ENCODE results near the gene MYO18A. TPM values are rescaled to one million over a fixed set of nuclear protein-coding genes. Genes with fewer than 3 reads are reported as not detected.

MYO18A gene
- total RNA-seq, 5 donors from 2014 or later (not counting 1 experiment from before 2014, with no cell fraction given), result 119 to 151 (median 145) TPM

DNA sequence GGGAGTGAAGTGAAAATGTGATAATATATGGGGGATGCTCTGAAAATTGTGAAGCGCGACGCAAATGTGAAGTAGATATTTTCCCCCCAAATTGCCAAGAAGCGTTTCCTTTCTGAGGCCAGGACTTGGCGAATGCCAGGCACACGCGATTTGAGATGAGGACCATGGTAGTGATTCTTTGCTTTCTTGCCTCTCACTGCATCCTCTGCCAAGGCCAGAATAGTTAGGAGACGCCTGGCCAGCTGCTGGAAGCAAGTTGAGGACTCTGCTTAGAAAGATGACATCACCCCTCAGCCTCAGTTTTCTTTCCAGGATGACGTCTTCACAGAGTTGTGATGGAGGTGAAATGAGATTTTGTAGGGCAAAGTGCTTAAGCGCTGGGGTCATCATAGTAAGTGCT, 111.4 kb downstream of the MYO18A start:
- H3K27ac Mint-ChIP-seq, result no peak overlapping the region
- ATAC-seq (replicated peaks in 1 of 4), result no peak
- H3K36me3 Mint-ChIP-seq, result no peaks in the 10 kb centered on the region
- ChIA-PET POLR2A (no interaction called here), CTCF (no interaction called here)
- peaks cover 0 to 6% (median 4%) of the 10 kb centered on the region in 3 donors for H3K4me1 Mint-ChIP-seq
- H3K4me3 Mint-ChIP-seq, result no peak overlapping the region
- no peaks in the 10 kb centered on the region for H3K27me3 Mint-ChIP-seq
- no peaks in the 10 kb centered on the region for H3K9me3 ChIP-seq
- H3K4me3 ChIP-seq (ENCODE audit: control insufficient read depth in 1 of 2, extremely low read depth in 1 of 2, low read length in 1 of 2), result no peak overlapping the region
- no peak overlapping the region for H3K27ac ChIP-seq (ENCODE audit: low read length)
- no peaks in the 10 kb centered on the region for H3K27me3 ChIP-seq (replicated peaks in 1 of 2; ENCODE audit: control insufficient read depth in 2 of 2, extremely low read depth in 1 of 2, insufficient read depth in 2 of 2, low read length in 1 of 2)
- DNase-seq, result no peak
- no peaks in the 10 kb centered on the region for H3K4me1 ChIP-seq (ENCODE audit: control insufficient read depth in 1 of 2, extremely low read depth in 1 of 2, insufficient read depth in 2 of 2, low read length in 2 of 2)
- 92% methylated on average over 8 of the region's 10 CpGs for WGBS (ENCODE audit: insufficient coverage)
- H3K9me3 Mint-ChIP-seq, result no peaks in the 10 kb centered on the region
- no peaks in the 10 kb centered on the region for H3K36me3 ChIP-seq (ENCODE audit: control insufficient read depth in 2 of 2, extremely low read depth in 1 of 2, insufficient read depth in 1 of 2, low read length in 1 of 2)

DNA sequence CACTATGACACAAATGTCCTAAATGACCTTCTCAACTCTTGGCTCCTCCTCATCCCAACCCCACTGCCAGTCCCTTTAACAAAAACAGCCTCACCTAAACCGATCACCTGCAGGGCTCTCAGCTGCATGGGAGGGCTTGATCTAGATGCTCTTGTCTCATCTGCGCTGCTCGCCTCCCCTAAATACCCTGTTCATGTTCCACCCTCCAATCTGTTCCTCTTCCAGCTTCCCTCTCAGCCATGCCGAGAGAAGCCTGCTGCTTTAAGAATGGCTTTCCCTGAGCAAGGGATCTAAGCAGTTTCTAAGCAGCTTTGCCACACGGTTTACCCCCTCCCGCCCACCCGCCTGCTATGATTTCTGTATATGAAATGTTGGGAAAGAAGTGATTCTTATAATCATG, 113.6 kb downstream of the MYO18A start:
- Mint-ChIP-seq H3K9me3 (no peaks in the 10 kb centered on the region), H3K4me1 (no peaks in the 10 kb centered on the region), H3K4me3 (no peak overlapping the region), H3K27ac (no peak overlapping the region), H3K36me3 (no peaks in the 10 kb centered on the region), H3K27me3 (no peaks in the 10 kb centered on the region)
- ChIA-PET POLR2A (interaction anchor here in 1 of 2 donors (1.0 kb wide), 1 partner anchor 106 kb away, joined by 3 read pairs; no protein-coding TSS in a partner anchor), CTCF (no interaction called here)
- ATAC-seq (replicated peaks in 1 of 4), result no peak
- WGBS (ENCODE audit: insufficient coverage), result 82% methylated on average over 2 of the region's 7 CpGs
- H3K27ac ChIP-seq (ENCODE audit: low read length), result no peak overlapping the region
- no peak for DNase-seq
- H3K4me3 ChIP-seq (ENCODE audit: control insufficient read depth in 1 of 2, extremely low read depth in 1 of 2, low read length in 1 of 2), result no peak overlapping the region
- no peaks in the 10 kb centered on the region for H3K36me3 ChIP-seq (ENCODE audit: control insufficient read depth in 2 of 2, extremely low read depth in 1 of 2, insufficient read depth in 1 of 2, low read length in 1 of 2)
- H3K27me3 ChIP-seq (replicated peaks in 1 of 2; ENCODE audit: control insufficient read depth in 2 of 2, extremely low read depth in 1 of 2, insufficient read depth in 2 of 2, low read length in 1 of 2), result peaks cover 0 to 2% of the 10 kb centered on the region in 2 experiments
- H3K4me1 ChIP-seq (ENCODE audit: control insufficient read depth in 1 of 2, extremely low read depth in 1 of 2, insufficient read depth in 2 of 2, low read length in 2 of 2), result no peaks in the 10 kb centered on the region
- no peaks in the 10 kb centered on the region for H3K9me3 ChIP-seq

DNA sequence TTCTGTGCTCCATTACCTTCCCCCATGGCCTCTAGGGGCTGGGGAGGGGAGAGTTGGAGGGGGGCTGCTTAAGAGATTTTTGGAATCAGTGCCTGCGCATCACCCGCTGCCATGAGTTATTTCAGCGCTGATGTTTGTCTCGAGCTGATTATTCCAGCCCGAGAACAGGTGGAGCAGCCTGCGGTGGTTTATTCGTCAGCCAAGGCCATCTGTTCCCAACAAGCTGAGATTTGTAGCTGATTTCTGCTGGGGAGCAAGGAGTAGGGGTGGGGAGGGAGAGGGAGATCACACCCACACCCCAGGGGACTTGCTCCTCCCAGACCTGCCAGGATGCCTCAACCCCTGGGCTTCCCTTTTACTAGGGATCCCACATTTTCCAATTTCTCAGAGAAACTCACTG, 114.2 kb downstream of the MYO18A start:
- CTCF ChIA-PET, result no interaction called here
- 91% methylated on average over 4 of the region's 7 CpGs for WGBS (ENCODE audit: insufficient coverage)
- H3K27ac ChIP-seq (ENCODE audit: low read length), result no peak overlapping the region
- H3K4me1 ChIP-seq (ENCODE audit: control insufficient read depth in 1 of 2, extremely low read depth in 1 of 2, insufficient read depth in 2 of 2, low read length in 2 of 2), result no peaks in the 10 kb centered on the region
- H3K27ac Mint-ChIP-seq, result no peak overlapping the region
- no peaks in the 10 kb centered on the region for H3K4me1 Mint-ChIP-seq
- peaks cover 0 to 2% of the 10 kb centered on the region in 2 experiments for H3K27me3 ChIP-seq (replicated peaks in 1 of 2; ENCODE audit: control insufficient read depth in 2 of 2, extremely low read depth in 1 of 2, insufficient read depth in 2 of 2, low read length in 1 of 2)
- H3K36me3 Mint-ChIP-seq, result no peaks in the 10 kb centered on the region
- POLR2A ChIA-PET, result no interaction called here
- H3K4me3 ChIP-seq (ENCODE audit: control insufficient read depth in 1 of 2, extremely low read depth in 1 of 2, low read length in 1 of 2), result no peak overlapping the region
- H3K4me3 Mint-ChIP-seq, result no peak overlapping the region
- no peaks in the 10 kb centered on the region for H3K27me3 Mint-ChIP-seq
- no peaks in the 10 kb centered on the region for H3K9me3 ChIP-seq
- no peak for DNase-seq
- ATAC-seq (replicated peaks in 1 of 4), result no peak
- no peaks in the 10 kb centered on the region for H3K36me3 ChIP-seq (ENCODE audit: control insufficient read depth in 2 of 2, extremely low read depth in 1 of 2, insufficient read depth in 1 of 2, low read length in 1 of 2)
- no peaks in the 10 kb centered on the region for H3K9me3 Mint-ChIP-seq

DNA sequence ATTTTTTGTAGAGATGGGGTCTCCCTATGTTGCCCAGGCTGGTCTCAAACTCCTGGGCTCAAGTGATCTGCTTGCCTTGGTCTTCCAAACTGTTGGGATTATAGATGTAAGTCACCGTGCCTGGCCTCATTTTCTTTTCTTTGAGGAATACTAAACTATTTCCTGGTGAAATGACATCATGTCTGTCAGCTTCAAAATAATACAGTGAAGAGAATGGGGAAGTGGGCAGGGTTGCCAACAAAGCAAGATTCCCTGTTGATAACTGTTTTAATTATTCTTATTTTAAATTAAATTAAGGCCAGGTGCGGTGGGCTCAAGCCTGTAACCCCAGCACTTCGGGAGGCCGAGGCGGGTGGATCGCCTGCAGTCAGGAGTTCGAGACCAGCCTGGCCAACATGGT, 116.2 kb downstream of the MYO18A start:
- ChIA-PET CTCF (no interaction called here), POLR2A (interaction anchor here in 1 of 2 donors (0.9 kb wide), 1 partner anchor 35 kb away, joined by 4 read pairs; no protein-coding TSS in a partner anchor)
- Mint-ChIP-seq H3K9me3 (no peaks in the 10 kb centered on the region), H3K4me3 (no peak overlapping the region), H3K4me1 (no peaks in the 10 kb centered on the region), H3K36me3 (no peaks in the 10 kb centered on the region), H3K27ac (no peak overlapping the region), H3K27me3 (no peaks in the 10 kb centered on the region)
- no peak for DNase-seq
- no peak for ATAC-seq (replicated peaks in 1 of 4)
- Histone ChIP-seq H3K36me3 (ENCODE audit: control insufficient read depth in 2 of 2, extremely low read depth in 1 of 2, insufficient read depth in 1 of 2, low read length in 1 of 2) (no peaks in the 10 kb centered on the region), H3K4me3 (ENCODE audit: control insufficient read depth in 1 of 2, extremely low read depth in 1 of 2, low read length in 1 of 2) (no peak overlapping the region), H3K27me3 (replicated peaks in 1 of 2; ENCODE audit: control insufficient read depth in 2 of 2, extremely low read depth in 1 of 2, insufficient read depth in 2 of 2, low read length in 1 of 2) (peaks cover 0 to 2% of the 10 kb centered on the region in 2 experiments), H3K4me1 (ENCODE audit: control insufficient read depth in 1 of 2, extremely low read depth in 1 of 2, insufficient read depth in 2 of 2, low read length in 2 of 2) (no peaks in the 10 kb centered on the region), H3K9me3 (no peaks in the 10 kb centered on the region), H3K27ac (ENCODE audit: low read length) (no peak overlapping the region)
- 90% methylated on average over 6 of the region's 7 CpGs for WGBS (ENCODE audit: insufficient coverage)

DNA sequence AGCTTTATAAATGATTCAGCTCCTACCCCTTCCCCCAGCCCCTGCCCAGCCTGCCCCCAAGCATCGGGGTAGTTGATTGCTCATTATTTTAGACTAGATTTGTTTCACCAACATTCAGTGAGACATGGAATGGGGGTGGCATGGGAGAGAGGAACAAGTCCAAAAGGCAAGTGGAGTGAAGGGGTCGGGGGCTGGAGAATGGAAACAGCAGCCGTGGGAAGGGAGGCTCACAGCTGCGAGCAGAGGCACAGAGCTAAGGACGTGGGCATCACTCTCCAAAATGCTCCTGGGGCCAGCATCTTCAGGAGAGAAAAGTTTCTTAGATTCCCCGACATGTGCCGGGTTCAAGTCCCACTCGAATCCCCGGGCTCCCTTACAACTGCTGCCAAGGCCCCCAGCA, 118.0 kb downstream of the MYO18A start:
- Mint-ChIP-seq H3K27ac (no peak overlapping the region), H3K4me3 (no peak overlapping the region), H3K4me1 (no peaks in the 10 kb centered on the region), H3K9me3 (no peaks in the 10 kb centered on the region), H3K36me3 (no peaks in the 10 kb centered on the region), H3K27me3 (no peaks in the 10 kb centered on the region)
- Histone ChIP-seq H3K27ac (ENCODE audit: low read length) (no peak overlapping the region), H3K4me1 (ENCODE audit: control insufficient read depth in 1 of 2, extremely low read depth in 1 of 2, insufficient read depth in 2 of 2, low read length in 2 of 2) (no peaks in the 10 kb centered on the region), H3K4me3 (ENCODE audit: control insufficient read depth in 1 of 2, extremely low read depth in 1 of 2, low read length in 1 of 2) (no peak overlapping the region), H3K27me3 (replicated peaks in 1 of 2; ENCODE audit: control insufficient read depth in 2 of 2, extremely low read depth in 1 of 2, insufficient read depth in 2 of 2, low read length in 1 of 2) (peaks cover 0 to 2% of the 10 kb centered on the region in 2 experiments), H3K36me3 (ENCODE audit: control insufficient read depth in 2 of 2, extremely low read depth in 1 of 2, insufficient read depth in 1 of 2, low read length in 1 of 2) (no peaks in the 10 kb centered on the region), H3K9me3 (no peaks in the 10 kb centered on the region)
- WGBS (ENCODE audit: insufficient coverage), result 93% methylated on average over 6 of the region's 9 CpGs
- DNase-seq (no peak), ATAC-seq (replicated peaks in 1 of 4) (no peak)
- POLR2A ChIA-PET, result no interaction called here
- CTCF ChIA-PET, result interaction anchor here in 1 of 2 donors (0.5 kb wide), 1 partner anchor 60 kb away, joined by 3 read pairs; no protein-coding TSS in a partner anchor

DNA sequence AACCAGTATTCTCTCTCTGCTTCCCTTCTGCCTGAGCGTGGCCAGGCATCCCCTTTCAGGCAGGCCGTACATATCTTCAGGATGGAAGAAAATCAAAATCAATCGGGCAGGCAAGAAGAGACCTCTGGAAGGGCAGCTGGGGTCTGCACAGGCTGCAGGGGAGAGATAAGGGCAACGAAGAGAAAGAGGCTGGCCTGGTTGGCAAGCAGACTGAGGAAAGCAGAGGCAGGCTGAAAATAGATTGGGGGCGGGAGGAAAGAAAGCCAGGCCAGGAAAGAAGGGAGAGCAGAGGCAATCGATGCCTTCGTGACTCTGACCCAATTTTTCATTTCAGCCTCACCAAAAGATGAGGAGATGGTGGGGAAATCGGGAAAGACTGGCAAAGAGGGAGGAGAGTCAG, 119.2 kb downstream of the MYO18A start:
- ATAC-seq (replicated peaks in 1 of 4) (no peak), DNase-seq (no peak)
- H3K9me3 ChIP-seq, result no peaks in the 10 kb centered on the region
- Mint-ChIP-seq H3K9me3 (no peaks in the 10 kb centered on the region), H3K4me1 (no peaks in the 10 kb centered on the region), H3K27ac (no peak overlapping the region), H3K36me3 (no peaks in the 10 kb centered on the region), H3K27me3 (no peaks in the 10 kb centered on the region), H3K4me3 (no peak overlapping the region)
- no peak overlapping the region for H3K4me3 ChIP-seq (ENCODE audit: control insufficient read depth in 1 of 2, extremely low read depth in 1 of 2, low read length in 1 of 2)
- H3K36me3 ChIP-seq (ENCODE audit: control insufficient read depth in 2 of 2, extremely low read depth in 1 of 2, insufficient read depth in 1 of 2, low read length in 1 of 2), result no peaks in the 10 kb centered on the region
- ChIA-PET POLR2A (no interaction called here), CTCF (no interaction called here)
- H3K27ac ChIP-seq (ENCODE audit: low read length), result no peak overlapping the region
- peaks cover 0 to 2% of the 10 kb centered on the region in 2 experiments for H3K27me3 ChIP-seq (replicated peaks in 1 of 2; ENCODE audit: control insufficient read depth in 2 of 2, extremely low read depth in 1 of 2, insufficient read depth in 2 of 2, low read length in 1 of 2)
- H3K4me1 ChIP-seq (ENCODE audit: control insufficient read depth in 1 of 2, extremely low read depth in 1 of 2, insufficient read depth in 2 of 2, low read length in 2 of 2), result no peaks in the 10 kb centered on the region
- WGBS (ENCODE audit: insufficient coverage), result 59% methylated on average over 5 of the region's 8 CpGs

DNA sequence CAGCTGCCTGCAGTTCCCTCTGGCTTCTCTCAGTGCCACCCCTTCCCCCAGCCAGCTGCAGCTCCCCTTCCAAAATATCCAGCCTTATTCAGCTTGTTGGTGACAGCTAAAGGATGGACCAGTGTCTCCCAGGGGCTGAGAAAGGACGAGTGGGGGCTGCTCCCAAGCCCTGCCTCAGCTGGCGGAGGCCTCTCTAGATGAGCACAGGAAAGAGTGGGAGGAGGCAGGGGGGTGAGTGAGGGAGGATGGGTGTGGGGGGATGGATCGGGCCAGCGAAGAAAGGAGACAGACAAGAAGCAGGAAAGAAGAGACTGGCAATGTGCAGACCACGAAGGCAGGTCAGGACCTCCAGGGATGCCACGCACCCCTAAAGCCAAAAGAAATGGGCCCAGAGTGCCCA, 119.7 kb downstream of the MYO18A start:
- Mint-ChIP-seq H3K4me3 (no peak overlapping the region), H3K36me3 (no peaks in the 10 kb centered on the region), H3K9me3 (no peaks in the 10 kb centered on the region), H3K27ac (no peak overlapping the region), H3K4me1 (no peaks in the 10 kb centered on the region), H3K27me3 (no peaks in the 10 kb centered on the region)
- Histone ChIP-seq H3K4me3 (ENCODE audit: control insufficient read depth in 1 of 2, extremely low read depth in 1 of 2, low read length in 1 of 2) (no peak overlapping the region), H3K36me3 (ENCODE audit: control insufficient read depth in 2 of 2, extremely low read depth in 1 of 2, insufficient read depth in 1 of 2, low read length in 1 of 2) (no peaks in the 10 kb centered on the region), H3K4me1 (ENCODE audit: control insufficient read depth in 1 of 2, extremely low read depth in 1 of 2, insufficient read depth in 2 of 2, low read length in 2 of 2) (no peaks in the 10 kb centered on the region), H3K9me3 (no peaks in the 10 kb centered on the region), H3K27me3 (replicated peaks in 1 of 2; ENCODE audit: control insufficient read depth in 2 of 2, extremely low read depth in 1 of 2, insufficient read depth in 2 of 2, low read length in 1 of 2) (peaks cover 0 to 2% of the 10 kb centered on the region in 2 experiments), H3K27ac (ENCODE audit: low read length) (no peak overlapping the region)
- CTCF ChIA-PET, result no interaction called here
- DNase-seq (no peak), ATAC-seq (replicated peaks in 1 of 4) (no peak)
- WGBS (ENCODE audit: insufficient coverage), result 35% methylated on average over 6 of the region's 6 CpGs
- POLR2A ChIA-PET, result no interaction called here
